ENCODE data around the gene PRLH. TPM values are rescaled to one million over a fixed set of nuclear protein-coding genes. Genes with fewer than 3 reads are reported as not detected.

Gene PRLH
- total RNA-seq, 1 experiment from 2014 or later: not detected

GRCh38 chr2:237591141-237591881 is 24.9 kb downstream of the PRLH start (continued):
- TF ChIP-seq E2F5 (CRISPR knock-in tag; IDR thresholded peaks at IDR 0.05) (no peak), ZNF263 (CRISPR knock-in tag; IDR thresholded peaks at IDR 0.05; ENCODE audit: low read depth) (no peak), ZNF138 (CRISPR knock-in tag; conservative IDR thresholded peaks at IDR 0.05) (no peak), USF1 (CRISPR knock-in tag; IDR thresholded peaks at IDR 0.05) (no peak)

GRCh38 chr2:237592425-237592980 is 26.1 kb downstream of the PRLH start:
- ChIA-PET CTCF (interaction anchor here (2.6 to 5.5 kb wide), 4 partner anchors 9 to 80 kb away, joined by 8 to 37 read pairs (median 34); no protein-coding TSS in a partner anchor), POLR2A (interaction anchor here (0.7 to 2.0 kb wide), 2 partner anchors 8 to 569 kb away, joined by 5 to 8 read pairs; no protein-coding TSS in a partner anchor)
- Mint-ChIP-seq H3K36me3 (peaks cover 3% of the 10 kb centered on the region), H3K4me3 (no peak overlapping the region), H3K27me3 (ENCODE audit: low read depth) (no peaks in the 10 kb centered on the region; the same call in 1 of the 2 replicates), H3K9me3 (no peaks in the 10 kb centered on the region), H3K4me1 (peaks cover 74% of the 10 kb centered on the region), H3K27ac (peak overlapping the region; percentile 27; the same call in 1 of the 2 replicates)
- no peak for ATAC-seq
- DNase-seq (ENCODE audit: low spot score): no peak
- TF ChIP-seq SP1 (CRISPR knock-in tag; conservative IDR thresholded peaks at IDR 0.05): no peak
- no peak for TF ChIP-seq MYBL2 (CRISPR knock-in tag; IDR thresholded peaks at IDR 0.05)
- TF ChIP-seq GTF2I (CRISPR knock-in tag; conservative IDR thresholded peaks at IDR 0.05): no peak
- no peak for TF ChIP-seq SMAD4 (CRISPR knock-in tag; IDR thresholded peaks at IDR 0.05)
- no peak for TF ChIP-seq SMAD3 (CRISPR knock-in tag; IDR thresholded peaks at IDR 0.05; ENCODE audit: borderline replicate concordance)
- TF ChIP-seq ZNF317 (CRISPR knock-in tag; IDR thresholded peaks at IDR 0.05; ENCODE audit: borderline replicate concordance, low read depth): no peak
- TF ChIP-seq FOXP1 (CRISPR knock-in tag; IDR thresholded peaks at IDR 0.05; ENCODE audit: borderline replicate concordance): no peak
- TF ChIP-seq ZNF219 (CRISPR knock-in tag; IDR thresholded peaks at IDR 0.05; ENCODE audit: borderline replicate concordance): no peak
- no peak for TF ChIP-seq NR2C2 (CRISPR knock-in tag; IDR thresholded peaks at IDR 0.05)
- no peak for TF ChIP-seq CREM (CRISPR knock-in tag; IDR thresholded peaks at IDR 0.05)
- TF ChIP-seq NFE2L1 (CRISPR knock-in tag; IDR thresholded peaks at IDR 0.05): no peak
- no peak for TF ChIP-seq STAT6 (CRISPR knock-in tag; conservative IDR thresholded peaks at IDR 0.05; ENCODE audit: low read depth)
- TF ChIP-seq ATF2 (CRISPR knock-in tag; IDR thresholded peaks at IDR 0.05; ENCODE audit: borderline replicate concordance, low read depth): no peak
- no peak for TF ChIP-seq AFF4 (CRISPR knock-in tag; IDR thresholded peaks at IDR 0.05; ENCODE audit: borderline replicate concordance)
- no peak for TF ChIP-seq NFYB (CRISPR knock-in tag; conservative IDR thresholded peaks at IDR 0.05; ENCODE audit: low read depth)
